Measurements from ENCODE around the gene EBF3.

DNA sequence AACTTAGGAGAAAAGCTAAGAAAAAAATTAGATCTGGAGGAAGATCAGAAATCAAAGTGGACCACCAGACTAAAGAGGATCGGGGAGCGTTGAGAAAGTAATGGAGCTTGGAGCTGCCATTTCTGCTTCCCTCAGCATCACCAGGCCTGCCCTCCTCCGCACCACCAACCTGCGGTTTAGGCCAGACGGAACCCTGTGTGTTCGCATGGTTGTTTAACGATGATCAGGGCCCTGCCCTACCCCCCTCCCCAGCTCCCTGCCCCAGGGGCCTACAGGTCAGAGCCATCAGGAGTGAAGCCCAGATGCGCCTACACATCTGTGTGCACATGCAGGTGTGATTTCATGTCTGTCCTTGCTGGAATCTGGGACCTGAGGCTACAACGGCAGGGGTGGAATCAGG is 45.7 kb downstream of the EBF3 start:
- TF ChIP-seq, protein P1, sequence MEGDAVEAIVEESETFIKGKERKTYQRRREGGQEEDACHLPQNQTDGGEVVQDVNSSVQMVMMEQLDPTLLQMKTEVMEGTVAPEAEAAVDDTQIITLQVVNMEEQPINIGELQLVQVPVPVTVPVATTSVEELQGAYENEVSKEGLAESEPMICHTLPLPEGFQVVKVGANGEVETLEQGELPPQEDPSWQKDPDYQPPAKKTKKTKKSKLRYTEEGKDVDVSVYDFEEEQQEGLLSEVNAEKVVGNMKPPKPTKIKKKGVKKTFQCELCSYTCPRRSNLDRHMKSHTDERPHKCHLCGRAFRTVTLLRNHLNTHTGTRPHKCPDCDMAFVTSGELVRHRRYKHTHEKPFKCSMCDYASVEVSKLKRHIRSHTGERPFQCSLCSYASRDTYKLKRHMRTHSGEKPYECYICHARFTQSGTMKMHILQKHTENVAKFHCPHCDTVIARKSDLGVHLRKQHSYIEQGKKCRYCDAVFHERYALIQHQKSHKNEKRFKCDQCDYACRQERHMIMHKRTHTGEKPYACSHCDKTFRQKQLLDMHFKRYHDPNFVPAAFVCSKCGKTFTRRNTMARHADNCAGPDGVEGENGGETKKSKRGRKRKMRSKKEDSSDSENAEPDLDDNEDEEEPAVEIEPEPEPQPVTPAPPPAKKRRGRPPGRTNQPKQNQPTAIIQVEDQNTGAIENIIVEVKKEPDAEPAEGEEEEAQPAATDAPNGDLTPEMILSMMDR (IDR thresholded peaks at IDR 0.05): no peak
- TF ChIP-seq POLR2A (IDR thresholded peaks at IDR 0.05): no peak
